Measurements from ENCODE around the gene P4HB. TPM values are rescaled to one million over a fixed set of nuclear protein-coding genes. Genes with fewer than 3 reads are reported as not detected.

The P4HB gene
- total RNA-seq, 1 donor from 2014 or later: 462 TPM

DNA sequence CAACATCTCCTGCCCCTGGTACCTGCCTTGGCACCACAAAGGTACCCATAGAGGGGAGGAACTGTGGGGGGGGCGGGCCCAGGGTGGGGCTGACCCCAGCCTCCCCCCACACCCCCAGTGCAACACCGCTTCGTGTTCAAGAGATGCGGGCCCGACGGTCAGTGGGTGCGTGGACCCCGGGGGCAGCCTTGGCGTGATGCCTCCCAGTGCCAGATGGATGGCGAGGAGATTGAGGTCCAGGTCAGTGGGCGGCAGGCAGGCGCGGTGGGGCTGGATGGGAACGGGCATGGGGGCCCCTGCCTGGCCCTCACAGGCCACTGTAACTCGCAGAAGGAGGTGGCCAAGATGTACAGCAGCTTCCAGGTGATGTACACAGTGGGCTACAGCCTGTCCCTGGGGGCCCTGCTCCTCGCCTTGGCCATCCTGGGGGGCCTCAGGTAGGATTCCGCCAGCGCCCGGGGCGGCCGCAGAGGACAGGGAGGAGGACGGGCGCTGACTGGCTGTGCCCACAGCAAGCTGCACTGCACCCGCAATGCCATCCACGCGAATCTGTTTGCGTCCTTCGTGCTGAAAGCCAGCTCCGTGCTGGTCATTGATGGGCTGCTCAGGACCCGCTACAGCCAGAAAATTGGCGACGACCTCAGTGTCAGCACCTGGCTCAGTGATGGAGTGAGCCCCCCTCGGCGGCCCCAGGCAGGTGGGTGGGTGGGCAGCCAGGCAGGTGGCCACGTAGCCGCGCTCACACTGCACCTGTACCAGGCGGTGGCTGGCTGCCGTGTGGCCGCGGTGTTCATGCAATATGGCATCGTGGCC, 49.2 kb downstream of the P4HB start:
- TF ChIP-seq, protein P1, sequence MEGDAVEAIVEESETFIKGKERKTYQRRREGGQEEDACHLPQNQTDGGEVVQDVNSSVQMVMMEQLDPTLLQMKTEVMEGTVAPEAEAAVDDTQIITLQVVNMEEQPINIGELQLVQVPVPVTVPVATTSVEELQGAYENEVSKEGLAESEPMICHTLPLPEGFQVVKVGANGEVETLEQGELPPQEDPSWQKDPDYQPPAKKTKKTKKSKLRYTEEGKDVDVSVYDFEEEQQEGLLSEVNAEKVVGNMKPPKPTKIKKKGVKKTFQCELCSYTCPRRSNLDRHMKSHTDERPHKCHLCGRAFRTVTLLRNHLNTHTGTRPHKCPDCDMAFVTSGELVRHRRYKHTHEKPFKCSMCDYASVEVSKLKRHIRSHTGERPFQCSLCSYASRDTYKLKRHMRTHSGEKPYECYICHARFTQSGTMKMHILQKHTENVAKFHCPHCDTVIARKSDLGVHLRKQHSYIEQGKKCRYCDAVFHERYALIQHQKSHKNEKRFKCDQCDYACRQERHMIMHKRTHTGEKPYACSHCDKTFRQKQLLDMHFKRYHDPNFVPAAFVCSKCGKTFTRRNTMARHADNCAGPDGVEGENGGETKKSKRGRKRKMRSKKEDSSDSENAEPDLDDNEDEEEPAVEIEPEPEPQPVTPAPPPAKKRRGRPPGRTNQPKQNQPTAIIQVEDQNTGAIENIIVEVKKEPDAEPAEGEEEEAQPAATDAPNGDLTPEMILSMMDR (IDR thresholded peaks at IDR 0.05): no peak
- no peaks in the 10 kb centered on the region for H3K36me3 ChIP-seq
- H3K9me3 ChIP-seq: no peaks in the 10 kb centered on the region
- no peak overlapping the region for H3K4me3 ChIP-seq
- peaks cover 34% of the 10 kb centered on the region for H3K27me3 ChIP-seq
- intact Hi-C loops (cut with DNase I): no loop called here
- DNase-seq: no peak
- H3K27ac ChIP-seq: no peak overlapping the region
- ATAC-seq: no peak
- no peaks in the 10 kb centered on the region for H3K4me1 ChIP-seq

GRCh38 chr17:81810476-81810875, 49.9 kb downstream of the P4HB start:
- no peak for DNase-seq
- Histone ChIP-seq H3K27ac (no peak overlapping the region), H3K9me3 (no peaks in the 10 kb centered on the region), H3K27me3 (peaks cover 40% of the 10 kb centered on the region), H3K36me3 (no peaks in the 10 kb centered on the region), H3K4me1 (no peaks in the 10 kb centered on the region), H3K4me3 (no peak overlapping the region)
- ATAC-seq: no peak
- intact Hi-C loops (cut with DNase I): no loop called here
- TF ChIP-seq, protein P1 (IDR thresholded peaks at IDR 0.05): no peak

- no peak overlapping the region for H3K27ac ChIP-seq
- no peaks in the 10 kb centered on the region for H3K9me3 ChIP-seq
- H3K4me1 ChIP-seq: no peaks in the 10 kb centered on the region
- no peaks in the 10 kb centered on the region for H3K36me3 ChIP-seq
- H3K4me3 ChIP-seq: no peak overlapping the region
- H3K27me3 ChIP-seq: peaks cover 49% of the 10 kb centered on the region
- no peak for ATAC-seq
- DNase-seq: no peak
- intact Hi-C loops (cut with DNase I): no loop called here
- TF ChIP-seq, protein P1 (IDR thresholded peaks at IDR 0.05): no peak
These were observed 50.8 kb downstream of the P4HB start for GRCh38 chr17:81809556-81809998.

- TF ChIP-seq, protein P1 (IDR thresholded peaks at IDR 0.05): no peak
- Histone ChIP-seq H3K36me3 (no peaks in the 10 kb centered on the region), H3K9me3 (no peaks in the 10 kb centered on the region), H3K4me1 (no peaks in the 10 kb centered on the region), H3K27ac (no peak overlapping the region), H3K4me3 (no peak overlapping the region), H3K27me3 (peaks cover 54% of the 10 kb centered on the region)
- intact Hi-C loops (cut with DNase I): no loop called here
- no peak for DNase-seq
- no peak for ATAC-seq
These were observed 51.4 kb downstream of the P4HB start for GRCh38 chr17:81808778-81809555.

DNA sequence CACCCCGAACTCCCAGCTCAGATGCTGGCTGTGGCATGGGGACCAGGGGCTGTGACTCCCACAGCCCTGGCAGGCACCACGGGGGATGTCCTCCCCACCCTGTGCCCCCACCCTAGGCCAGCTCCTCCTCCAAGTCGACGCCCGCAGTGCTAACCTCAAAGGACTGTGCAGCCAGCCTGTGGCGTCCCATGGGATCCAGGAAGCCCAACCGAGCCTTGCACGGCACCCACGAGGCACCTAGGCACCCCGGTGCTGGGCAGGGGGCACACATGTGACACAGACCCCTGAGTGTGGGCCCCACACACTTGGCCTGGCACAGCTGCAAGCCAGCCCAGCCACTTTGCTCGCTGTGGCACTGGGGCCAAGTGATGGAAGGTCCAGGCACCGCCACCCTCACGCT, 52.5 kb downstream of the P4HB start:
- DNase-seq: no peak
- TF ChIP-seq, protein P1 (IDR thresholded peaks at IDR 0.05): no peak

More for the DNA sequence above, 52.5 kb downstream of the P4HB start:
- no peak for ATAC-seq
- no peaks in the 10 kb centered on the region for H3K9me3 ChIP-seq
- intact Hi-C loops (cut with DNase I): no loop called here
- H3K4me3 ChIP-seq: no peak overlapping the region
- no peaks in the 10 kb centered on the region for H3K4me1 ChIP-seq
- H3K27me3 ChIP-seq: peaks cover 64% of the 10 kb centered on the region
- no peak overlapping the region for H3K27ac ChIP-seq
- H3K36me3 ChIP-seq: no peaks in the 10 kb centered on the region
